Endodermal cell (in vitro differentiated cells): ENCODE results near the gene AGFG1. TPM values are rescaled to one million over a fixed set of nuclear protein-coding genes. Genes with fewer than 3 reads are reported as not detected.

Experiments
- DNase-seq: peaks from one replicate; pipeline ENCODE4 v3.0.0-alpha.2; 2017
- H3K27ac ChIP-seq: 2 replicates; pipeline ENCODE4 v1.5.1; 2013; ENCODE audit warnings: mild to moderate bottlenecking, low read depth, low read length, moderate library complexity
- H3K27me3 ChIP-seq: 2 replicates; pipeline ENCODE4 v1.6.1; 2013; ENCODE audit warnings: mild to moderate bottlenecking, low read length, moderate library complexity; ENCODE audit not compliant: insufficient read depth, control insufficient read depth, poor library complexity, severe bottlenecking
- H3K36me3 ChIP-seq: 2 replicates; pipeline ENCODE4 v1.7.0; 2013; ENCODE audit warnings: mild to moderate bottlenecking, low read length, moderate library complexity; ENCODE audit not compliant: control insufficient read depth, insufficient read depth
- H3K4me1 ChIP-seq: one replicate; pipeline ENCODE4 v1.7.0; 2013; ENCODE audit warnings: low read length; ENCODE audit not compliant: control insufficient read depth, insufficient read depth
- H3K4me3 ChIP-seq: 2 replicates; pipeline ENCODE4 v1.5.1; 2013; ENCODE audit warnings: mild to moderate bottlenecking, low read length, moderate library complexity
- H3K9ac ChIP-seq: 2 replicates; pipeline ENCODE4 v1.6.1; 2013; ENCODE audit warnings: mild to moderate bottlenecking, low read length, moderate library complexity; ENCODE audit not compliant: poor library complexity, severe bottlenecking; ENCODE audit errors: extremely low read depth
- H3K9me3 ChIP-seq: 2 replicates; pipeline ENCODE4 v1.6.1; 2013; ENCODE audit warnings: mild to moderate bottlenecking, low read length, moderate library complexity; ENCODE audit not compliant: control insufficient read depth
- H3K27ac Mint-ChIP-seq: 2 replicates; pipeline ENCODE4 v1.8.0; 2020; ENCODE audit warnings: mixed read lengths
- H3K27me3 Mint-ChIP-seq: 2 replicates; pipeline ENCODE4 v1.8.0; 2021; ENCODE audit warnings: mild to moderate bottlenecking, mixed read lengths; ENCODE audit not compliant: insufficient read depth
- H3K36me3 Mint-ChIP-seq: 2 replicates; pipeline ENCODE4 v1.8.0; 2020; ENCODE audit warnings: low read depth, mixed read lengths
- H3K4me1 Mint-ChIP-seq: 2 replicates; pipeline ENCODE4 v1.8.0; 2020; ENCODE audit warnings: mixed read lengths
- H3K4me3 Mint-ChIP-seq: 2 replicates; pipeline ENCODE4 v1.8.0; 2020; ENCODE audit warnings: mild to moderate bottlenecking, moderate library complexity, mixed read lengths
- H3K9me3 Mint-ChIP-seq: 2 replicates; pipeline ENCODE4 v1.8.0; 2020; ENCODE audit warnings: mild to moderate bottlenecking, mixed read lengths
- WGBS, 2 experiments: methylation state at CpG; one replicate each; pipeline versions ENCODE4 v1.1.5 to v1.1.7; 2013; ENCODE audit warnings: missing lambda C conversion rate in 2 of 2, mixed read lengths in 1 of 2; ENCODE audit not compliant: insufficient coverage in 1 of 2, insufficient read length in 1 of 2; 5-methylcytosine and 5-hydroxymethylcytosine counted together
- total RNA-seq, 2 donors: library from RNA; stranded (reverse); fragmentation: NEBNext Ultra II Directional in 1 of 2; extraction: Animal tissue kit (Norgen Biotek cat#: 25700) in 1 of 2; gene quantifications; 2 replicates in 1 of 2; 3 replicates in 1 of 2; pipeline ENCODE4 v1.2.1, GENCODE V29; 2021
- TF ChIP-seq, protein P1 (sequence below): fragments of 200-600 bp; sonication (generic); conservative IDR thresholded peaks from 2 replicates; pipeline ENCODE4 v1.5.0; 2021; ENCODE audit warnings: antibody characterized with exemption, mild to moderate bottlenecking

AGFG1 gene
- total RNA-seq, 2 donors from 2014 or later = 90.3 to 92.0 TPM

DNA sequence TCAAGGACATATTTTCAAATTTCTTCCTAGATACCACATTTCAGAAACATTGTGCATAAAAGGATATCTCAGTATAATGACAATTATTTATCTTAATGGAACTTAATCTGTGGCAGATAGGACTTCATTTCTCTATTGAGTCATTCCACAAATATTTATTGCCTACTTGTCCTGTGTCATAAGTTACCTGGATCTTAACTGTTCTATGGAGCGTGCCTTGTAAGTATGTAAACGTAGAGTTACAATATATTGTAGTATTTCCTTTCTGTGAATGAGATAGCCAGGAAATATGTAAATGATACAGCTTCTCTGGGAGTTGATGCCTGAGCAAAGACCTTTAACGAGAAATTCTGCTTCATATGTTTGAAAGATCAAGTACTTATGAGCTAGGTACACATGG lies 2.5 kb downstream of the AGFG1 start:
- no peak overlapping the region for H3K4me3 Mint-ChIP-seq
- Histone ChIP-seq H3K36me3 (no peaks in the 10 kb centered on the region), H3K27me3 (no peaks in the 10 kb centered on the region), H3K9me3 (no peaks in the 10 kb centered on the region), H3K9ac (no peak overlapping the region), H3K4me1 (peaks cover 4% of the 10 kb centered on the region), H3K27ac (no peak overlapping the region), H3K4me3 (peak overlapping the region; percentile 95)
- H3K27me3 Mint-ChIP-seq = no peaks in the 10 kb centered on the region
- WGBS, 2 experiments = 92% methylated on average over 3 of the region's 3 CpGs
- H3K9me3 Mint-ChIP-seq = no peaks in the 10 kb centered on the region
- H3K4me1 Mint-ChIP-seq = peaks cover 26% of the 10 kb centered on the region
- no peaks in the 10 kb centered on the region for H3K36me3 Mint-ChIP-seq
- no peak overlapping the region for H3K27ac Mint-ChIP-seq
- TF ChIP-seq, protein P1, sequence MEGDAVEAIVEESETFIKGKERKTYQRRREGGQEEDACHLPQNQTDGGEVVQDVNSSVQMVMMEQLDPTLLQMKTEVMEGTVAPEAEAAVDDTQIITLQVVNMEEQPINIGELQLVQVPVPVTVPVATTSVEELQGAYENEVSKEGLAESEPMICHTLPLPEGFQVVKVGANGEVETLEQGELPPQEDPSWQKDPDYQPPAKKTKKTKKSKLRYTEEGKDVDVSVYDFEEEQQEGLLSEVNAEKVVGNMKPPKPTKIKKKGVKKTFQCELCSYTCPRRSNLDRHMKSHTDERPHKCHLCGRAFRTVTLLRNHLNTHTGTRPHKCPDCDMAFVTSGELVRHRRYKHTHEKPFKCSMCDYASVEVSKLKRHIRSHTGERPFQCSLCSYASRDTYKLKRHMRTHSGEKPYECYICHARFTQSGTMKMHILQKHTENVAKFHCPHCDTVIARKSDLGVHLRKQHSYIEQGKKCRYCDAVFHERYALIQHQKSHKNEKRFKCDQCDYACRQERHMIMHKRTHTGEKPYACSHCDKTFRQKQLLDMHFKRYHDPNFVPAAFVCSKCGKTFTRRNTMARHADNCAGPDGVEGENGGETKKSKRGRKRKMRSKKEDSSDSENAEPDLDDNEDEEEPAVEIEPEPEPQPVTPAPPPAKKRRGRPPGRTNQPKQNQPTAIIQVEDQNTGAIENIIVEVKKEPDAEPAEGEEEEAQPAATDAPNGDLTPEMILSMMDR = no peak
- DNase-seq = no peak

- TF ChIP-seq, protein P1 = no peak
- Histone ChIP-seq H3K27me3 (no peaks in the 10 kb centered on the region), H3K9me3 (no peaks in the 10 kb centered on the region), H3K9ac (no peak overlapping the region), H3K4me3 (no peak overlapping the region), H3K36me3 (no peaks in the 10 kb centered on the region), H3K27ac (no peak overlapping the region), H3K4me1 (peaks cover 4% of the 10 kb centered on the region)
- DNase-seq = no peak
- Mint-ChIP-seq H3K4me3 (no peak overlapping the region), H3K9me3 (no peaks in the 10 kb centered on the region), H3K4me1 (peaks cover 16% of the 10 kb centered on the region), H3K27ac (no peak overlapping the region), H3K36me3 (no peaks in the 10 kb centered on the region), H3K27me3 (no peaks in the 10 kb centered on the region)
- WGBS, 2 experiments = 95% methylated on average over 4 of the region's 4 CpGs; no CpG with 5 or more reads in 1 of the 2 experiments
Measured at GRCh38 chr2:227477291-227477690, 5.3 kb downstream of the AGFG1 start.

DNA sequence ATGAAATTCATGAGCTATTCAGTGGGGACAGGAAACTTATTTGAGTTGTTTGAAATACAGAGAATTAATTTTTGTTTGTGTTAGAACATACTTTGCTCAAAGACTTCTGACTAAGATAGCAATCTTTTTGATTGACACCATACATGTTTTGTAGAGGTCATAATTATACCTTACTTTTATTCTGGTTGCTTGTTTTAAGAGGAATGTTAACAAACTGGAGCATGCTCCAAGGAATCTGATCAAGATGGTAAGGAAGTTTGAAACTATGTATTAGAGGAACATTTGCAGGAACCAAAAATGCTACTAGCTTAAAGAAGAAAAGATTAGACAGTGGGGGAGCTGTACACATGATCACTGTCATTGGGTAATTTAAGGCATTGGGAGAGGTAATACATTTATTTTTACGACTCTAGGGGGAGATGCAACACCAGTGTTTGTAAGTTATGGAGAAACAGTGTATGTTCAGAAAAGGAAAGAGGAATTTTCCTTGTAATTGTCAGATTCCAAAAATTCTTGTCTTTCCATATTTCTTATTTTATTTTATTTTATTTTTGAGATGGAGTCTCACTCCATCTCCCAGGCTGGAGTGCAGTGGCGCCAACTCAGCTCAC lies 8.0 kb downstream of the AGFG1 start:
- Mint-ChIP-seq H3K36me3 (peaks cover 3% of the 10 kb centered on the region), H3K27me3 (no peaks in the 10 kb centered on the region), H3K9me3 (peaks cover 7% of the 10 kb centered on the region), H3K27ac (no peak overlapping the region), H3K4me1 (no peaks in the 10 kb centered on the region), H3K4me3 (no peak overlapping the region)
- Histone ChIP-seq H3K27me3 (no peaks in the 10 kb centered on the region), H3K4me3 (no peak overlapping the region), H3K9ac (no peak overlapping the region), H3K9me3 (peaks cover 11% of the 10 kb centered on the region), H3K36me3 (no peaks in the 10 kb centered on the region), H3K27ac (no peak overlapping the region), H3K4me1 (no peaks in the 10 kb centered on the region)
- WGBS, 2 experiments = 86 to 94% methylated on average over 2 of the region's 2 CpGs
- TF ChIP-seq, protein P1 = peak; percentile 31
- DNase-seq = no peak
